H1 (cell line): ENCODE results near the gene FAM228A. TPM values are rescaled to one million over a fixed set of nuclear protein-coding genes. Genes with fewer than 3 reads are reported as not detected.

Experiments
- CTCF ChIA-PET: fragments of 300-600 bp; sonication (Branson Sonifier 250); formaldehyde crosslinking; loops from one replicate; lab custom pipeline; 2021; ENCODE audit not compliant: partially characterized antibody; lab: Charles Lee
- POLR2A ChIA-PET: fragments of 300-600 bp; sonication (Branson Sonifier 250); formaldehyde crosslinking; loops from one replicate; lab custom pipeline; 2021; ENCODE audit warnings: inconsistent platforms; ENCODE audit not compliant: partially characterized antibody; lab: Charles Lee
- DNase-seq, 2 experiments: peaks; one replicate each; pipeline versions ENCODE4 v3.0.0 to v3.0.0-alpha.2; 2010 to 2022; ENCODE audit warnings: low spot score in 2 of 2, low read depth in 1 of 2, mixed read lengths in 1 of 2
- FAIRE-seq: peaks from 2 replicates; lab custom pipeline; 2011; peaks lifted over from hg19 to GRCh38; lab: Jason Lieb, UNC
- H2AFZ ChIP-seq: 2 replicates; pipeline ENCODE4 v1.8.1; 2012; ENCODE audit warnings: low read length, inconsistent platforms
- H2AK5ac ChIP-seq: 2 replicates; pipeline ENCODE4 v1.6.1; 2013; ENCODE audit warnings: low read depth, low read length
- H2BK120ac ChIP-seq: replicated peaks from 2 replicates; pipeline ENCODE3; 2013; ENCODE audit warnings: low read depth, low read length, inconsistent platforms
- H2BK12ac ChIP-seq: 2 replicates; pipeline ENCODE4 v1.6.1; 2013; ENCODE audit warnings: low read depth, low read length
- H2BK15ac ChIP-seq: 2 replicates; pipeline ENCODE4 v1.6.1; 2013; ENCODE audit warnings: low read length
- H2BK20ac ChIP-seq: 2 replicates; pipeline ENCODE4 v1.6.1; 2013; ENCODE audit warnings: low read length
- H2BK5ac ChIP-seq: 2 replicates; pipeline ENCODE4 v1.6.1; 2013; ENCODE audit warnings: low read depth, low read length
- H3K14ac ChIP-seq: 2 replicates; pipeline ENCODE4 v1.6.1; 2013; ENCODE audit warnings: inconsistent platforms; ENCODE audit not compliant: insufficient read length
- H3K18ac ChIP-seq: 2 replicates; pipeline ENCODE4 v1.6.1; 2013; ENCODE audit warnings: low read length; ENCODE audit errors: extremely low read depth
- H3K23ac ChIP-seq: 2 replicates; pipeline ENCODE4 v1.6.1; 2013; ENCODE audit warnings: inconsistent platforms; ENCODE audit not compliant: insufficient read length
- H3K23me2 ChIP-seq: 2 replicates; pipeline ENCODE4 v1.6.1; 2013; ENCODE audit warnings: low read depth, low read length
- H3K27ac ChIP-seq: 2 replicates; pipeline ENCODE4 v1.6.1; 2011; ENCODE audit warnings: low read depth, low read length, inconsistent platforms
- H3K27me3 ChIP-seq, 4 experiments: replicated peaks in 1 of 4; 1 replicate in 1 of 4; 2 replicates in 3 of 4; pipeline versions ENCODE4 v1.6.1 to v1.8.1; 2011 to 2013; ENCODE audit warnings: low read length in 3 of 4, mild to moderate bottlenecking in 3 of 4, inconsistent platforms in 2 of 4, mixed read lengths in 2 of 4, moderate library complexity in 1 of 4; ENCODE audit not compliant: control insufficient read depth in 3 of 4, insufficient read depth in 3 of 4; ENCODE audit errors: extremely low read depth in 1 of 4
- H3K36me3 ChIP-seq, 4 experiments: 2 replicates each; pipeline versions ENCODE4 v1.6.1 to v1.8.1; 2011 to 2013; ENCODE audit warnings: mild to moderate bottlenecking in 4 of 4, low read length in 3 of 4, moderate library complexity in 2 of 4, control low read depth in 1 of 4, inconsistent platforms in 1 of 4; ENCODE audit not compliant: insufficient read depth in 4 of 4, control insufficient read depth in 2 of 4
- H3K4ac ChIP-seq: replicated peaks from 2 replicates; pipeline ENCODE3; 2013; ENCODE audit warnings: low read length, low read depth, mixed read lengths, inconsistent platforms; ENCODE audit not compliant: insufficient read length
- H3K4me1 ChIP-seq, 4 experiments: replicated peaks in 1 of 4; 1 replicate in 1 of 4; 2 replicates in 3 of 4; pipeline versions ENCODE4 v1.6.1 to v1.8.1; 2011 to 2013; ENCODE audit warnings: low read length in 3 of 4, inconsistent platforms in 2 of 4, mixed read lengths in 1 of 4; ENCODE audit not compliant: insufficient read depth in 4 of 4, control insufficient read depth in 3 of 4
- H3K4me2 ChIP-seq, 2 experiments: 2 replicates each; pipeline versions ENCODE4 v1.6.1 to v1.8.1; 2011 to 2013; ENCODE audit warnings: low read depth in 2 of 2, low read length in 2 of 2, control low read depth in 1 of 2, inconsistent platforms in 1 of 2, mild to moderate bottlenecking in 1 of 2; ENCODE audit not compliant: insufficient read depth in 1 of 2
- H3K4me3 ChIP-seq, 4 experiments: fragments of 200-600, 300-600 bp in 1 of 4; sonication (generic), shearing (Covaris generic), sonication (Bioruptor Twin) in 1 of 4; 2 replicates each; pipeline versions ENCODE4 v1.5.1 to v1.8.1; 2011 to 2016; ENCODE audit warnings: low read length in 4 of 4, low read depth in 3 of 4, control low read depth in 2 of 4, inconsistent platforms in 2 of 4, mild to moderate bottlenecking in 2 of 4, mixed read lengths in 1 of 4, moderate library complexity in 1 of 4; ENCODE audit not compliant: insufficient read depth in 2 of 4; ENCODE audit errors: extremely low read depth in 1 of 4
- H3K56ac ChIP-seq: replicated peaks from 2 replicates; pipeline ENCODE3; 2013; ENCODE audit warnings: low read depth, mild to moderate bottlenecking, mixed read lengths, low read length, inconsistent platforms; ENCODE audit not compliant: insufficient read length
- H3K79me1 ChIP-seq: 2 replicates; pipeline ENCODE4 v1.6.1; 2013; ENCODE audit warnings: low read depth, low read length, control low read depth
- H3K79me2 ChIP-seq, 2 experiments: 2 replicates each; pipeline versions ENCODE4 v1.6.1 to v1.8.1; 2012 to 2013; ENCODE audit warnings: low read length in 2 of 2, mild to moderate bottlenecking in 2 of 2, inconsistent platforms in 1 of 2; ENCODE audit not compliant: insufficient read depth in 2 of 2, control insufficient read depth in 1 of 2
- H3K9ac ChIP-seq, 4 experiments: replicated peaks in 1 of 4; 1 replicate in 1 of 4; 2 replicates in 3 of 4; pipeline versions ENCODE4 v1.6.1 to v1.8.1; 2011 to 2013; ENCODE audit warnings: low read depth in 3 of 4, low read length in 3 of 4, control low read depth in 2 of 4, mild to moderate bottlenecking in 2 of 4, moderate library complexity in 2 of 4, inconsistent platforms in 1 of 4; ENCODE audit errors: extremely low read depth in 1 of 4
- H3K9me3 ChIP-seq, 2 experiments: 2 replicates each; pipeline versions ENCODE4 v1.6.1 to v1.8.1; 2012 to 2013; ENCODE audit warnings: mild to moderate bottlenecking in 2 of 2, moderate library complexity in 2 of 2, control low read depth in 1 of 2, inconsistent platforms in 1 of 2, low read depth in 1 of 2, low read length in 1 of 2, mixed read lengths in 1 of 2; ENCODE audit not compliant: insufficient read depth in 2 of 2
- H4K20me1 ChIP-seq, 2 experiments: replicated peaks in 1 of 2; 2 replicates each; pipeline versions ENCODE3 to v1.8.1; 2011 to 2013; ENCODE audit warnings: inconsistent platforms in 2 of 2, low read length in 2 of 2, mild to moderate bottlenecking in 1 of 2; ENCODE audit not compliant: insufficient read depth in 2 of 2, control insufficient read depth in 1 of 2
- H4K5ac ChIP-seq: 2 replicates; pipeline ENCODE4 v1.6.1; 2013; ENCODE audit warnings: low read length, low read depth, mixed read lengths, inconsistent platforms; ENCODE audit not compliant: insufficient read length
- H4K8ac ChIP-seq: 2 replicates; pipeline ENCODE4 v1.8.0; 2013; ENCODE audit warnings: mild to moderate bottlenecking, moderate library complexity, low read length, inconsistent platforms; ENCODE audit not compliant: insufficient read depth; ENCODE audit errors: extremely low read depth
- H4K91ac ChIP-seq: replicated peaks from 2 replicates; pipeline ENCODE3; 2013; ENCODE audit warnings: low read length, mixed read lengths, inconsistent platforms; ENCODE audit not compliant: insufficient read length
- ATF2 ChIP-seq: IDR thresholded peaks from 2 replicates; pipeline ENCODE4 v1.6.1; 2012; ENCODE audit warnings: low read length, inconsistent platforms
- CHD2 ChIP-seq: IDR thresholded peaks from 2 replicates; pipeline ENCODE4 v1.6.1; 2012; ENCODE audit warnings: low read length, improper control_type of control experiment
- TAF1 ChIP-seq: IDR thresholded peaks from 2 replicates; pipeline ENCODE4 v1.6.1; 2011; ENCODE audit warnings: mild to moderate bottlenecking, low read depth, low read length
- YY1 ChIP-seq: IDR thresholded peaks from 2 replicates; pipeline ENCODE4 v1.6.1; 2011; ENCODE audit warnings: low read depth, mild to moderate bottlenecking, low read length
- whole genome bisulfite sequencing, 2 experiments: shearing (Covaris generic) in 1 of 2; methylation state at CpG; one replicate each; pipeline versions ENCODE4 v1.1.6 to v1.1.7; 2013 to 2015; ENCODE audit warnings: low lambda C conversion rate in 2 of 2, mixed read lengths in 2 of 2, inconsistent platforms in 1 of 2, low coverage in 1 of 2, missing lambda C conversion rate in 1 of 2; ENCODE audit not compliant: insufficient replicate concordance in 2 of 2, insufficient coverage in 1 of 2, insufficient read length in 1 of 2; ENCODE audit errors: extremely low coverage in 1 of 2, missing lambda C conversion rate in 1 of 2; 5-methylcytosine and 5-hydroxymethylcytosine counted together
- polyA plus RNA-seq, 7 experiments: library from polyadenylated mRNA; depleted of rRNA in 3 of 7; stranded (reverse) in 5 of 7; unstranded in 2 of 7; fragments of >200 nt in 5 of 7; fragments of 200-250 nt in 2 of 7; gene quantifications; 1 replicate in 5 of 7; 2 replicates in 1 of 7; 4 replicates in 1 of 7; pipeline versions ENCODE4 v1.2.1 to v1.2.3, GENCODE V29; 2011 to 2013; ENCODE audit warnings: missing spikeins in 2 of 7, mixed read lengths in 2 of 7
- total RNA-seq: library from RNA; stranded (reverse); fragmentation: NEBNext Ultra II Directional; extraction: Animal tissue kit (Norgen Biotek cat#: 25700); gene quantifications from 2 replicates; pipeline ENCODE4 v1.2.1, GENCODE V29; 2021

Gene FAM228A
- total and polyA plus RNA-seq, 2 of the 8 experiments (the other 6 are each of a cell fraction or from before 2014, with no cell fraction given) = not detected

- no peaks in the 10 kb centered on the region for H4K20me1 ChIP-seq
- H4K5ac ChIP-seq = no peak overlapping the region
- no peak overlapping the region for H2BK12ac ChIP-seq
- H2BK120ac ChIP-seq = no peak overlapping the region
- H3K36me3 ChIP-seq = no peaks in the 10 kb centered on the region
- no peak overlapping the region for H3K4me3 ChIP-seq
- H2BK15ac ChIP-seq = no peak overlapping the region
- H3K27ac ChIP-seq = no peak overlapping the region
- DNase-seq (no peak), FAIRE-seq (no peak)
- H3K56ac ChIP-seq = no peak overlapping the region
- H3K23ac ChIP-seq = no peak overlapping the region
- H2AFZ ChIP-seq = no peak overlapping the region
- no peak overlapping the region for H2BK5ac ChIP-seq
- H4K91ac ChIP-seq = no peak overlapping the region
- H3K27me3 ChIP-seq = no peaks in the 10 kb centered on the region
- H3K4me2 ChIP-seq = no peak overlapping the region
- no peaks in the 10 kb centered on the region for H3K79me2 ChIP-seq
- no peak overlapping the region for H3K18ac ChIP-seq
- H3K4me1 ChIP-seq = no peaks in the 10 kb centered on the region; a peak in 1 of 7 replicates
- CTCF ChIA-PET = interaction anchor here (1.7 kb wide), 1 partner anchor 9 kb away, joined by 7 read pairs; no protein-coding TSS in a partner anchor
- no peak overlapping the region for H2AK5ac ChIP-seq
- no peak overlapping the region for H2BK20ac ChIP-seq
- no peaks in the 10 kb centered on the region for H3K23me2 ChIP-seq
- no peaks in the 10 kb centered on the region for H3K79me1 ChIP-seq
- H3K9me3 ChIP-seq = no peaks in the 10 kb centered on the region
- 89% methylated on average over 17 of the region's 17 CpGs; no CpG with 5 or more reads in 1 of the 2 experiments for WGBS, 2 experiments
- H4K8ac ChIP-seq = no peak overlapping the region
- H3K14ac ChIP-seq = no peak overlapping the region
- POLR2A ChIA-PET = no interaction called here
- no peak overlapping the region for H3K4ac ChIP-seq
- no peak overlapping the region for H3K9ac ChIP-seq
- TF ChIP-seq YY1 (no peak), ATF2 (no peak), CHD2 (no peak), TAF1 (no peak)
Observed at GRCh38 chr2:24209389-24210105, 34.7 kb downstream of the FAM228A start.
